D721Med (cell line): ENCODE results near the gene CMKLR1.

Experiments
- DNase-seq: peaks from one replicate; pipeline ENCODE4 v3.0.0; 2011; ENCODE audit warnings: low spot score; ENCODE audit not compliant: insufficient read length
- FAIRE-seq: peaks from 2 replicates; lab custom pipeline; 2011; peaks lifted over from hg19 to GRCh38; lab: Jason Lieb, UNC
- CTCF ChIP-seq: IDR thresholded peaks from 2 replicates; pipeline ENCODE4 v1.5.1; 2012; ENCODE audit warnings: mild to moderate bottlenecking, control low read depth; ENCODE audit not compliant: insufficient read depth; ENCODE audit errors: missing control alignments

CMKLR1 gene

GRCh38 chr12:108326254-108326750 lies 12.8 kb downstream of the CMKLR1 start:
- FAIRE-seq (no peak), DNase-seq (no peak)
- TF ChIP-seq CTCF, result no peak

GRCh38 chr12:108325549-108325948 lies 13.6 kb downstream of the CMKLR1 start:
- DNase-seq, result no peak
- no peak for FAIRE-seq
- TF ChIP-seq CTCF, result no peak

GRCh38 chr12:108325018-108325358 lies 14.1 kb downstream of the CMKLR1 start:
- no peak for DNase-seq
- no peak for TF ChIP-seq CTCF
- no peak for FAIRE-seq

GRCh38 chr12:108324351-108325017 lies 14.6 kb downstream of the CMKLR1 start:
- FAIRE-seq, result no peak
- no peak for DNase-seq
- no peak for TF ChIP-seq CTCF

- FAIRE-seq (no peak), DNase-seq (no peak)
- no peak for TF ChIP-seq CTCF
Observed at GRCh38 chr12:108323581-108323980, 15.5 kb downstream of the CMKLR1 start.

GRCh38 chr12:108322998-108323397 lies 16.1 kb downstream of the CMKLR1 start:
- FAIRE-seq (no peak), DNase-seq (no peak)
- no peak for TF ChIP-seq CTCF

GRCh38 chr12:108321688-108322087 lies 17.4 kb downstream of the CMKLR1 start:
- DNase-seq (no peak), FAIRE-seq (no peak)
- no peak for TF ChIP-seq CTCF
